Myocyte (in vitro differentiated cells): ENCODE results near the gene FAM83C. TPM values are rescaled to one million over a fixed set of nuclear protein-coding genes. Genes with fewer than 3 reads are reported as not detected.

Experiments
- DNase-seq: peaks from one replicate; pipeline ENCODE4 v3.0.0-alpha.2; 2012; ENCODE audit warnings: low read depth
- total RNA-seq: library from RNA; depleted of rRNA; stranded (reverse); fragments of >200 nt; gene quantifications from 2 replicates; pipeline ENCODE4 v1.2.3, GENCODE V29; 2014

Gene FAM83C
- total RNA-seq, 1 donor from 2014 or later, result not detected

GRCh38 chr20:35284267-35284991, 7.8 kb downstream of the FAM83C start, which contains the start of gene EIF6:
Gene EIF6, minus strand, starts transcription at chr20:35284772. Its CDS starts 285 bp downstream, at chr20:35284487.
- peak; percentile 93 for DNase-seq

- peak; percentile 40 for DNase-seq
Observed at GRCh38 chr20:35283441-35284266, 8.6 kb downstream of the FAM83C start.

GRCh38 chr20:35281506-35282101, 10.6 kb downstream of the FAM83C start:
- no peak for DNase-seq

- no peak for DNase-seq
Observed at GRCh38 chr20:35280523-35280922, 11.7 kb downstream of the FAM83C start.

GRCh38 chr20:35279533-35280174, 12.6 kb downstream of the FAM83C start:
- no peak for DNase-seq

GRCh38 chr20:35279040-35279439, 13.2 kb downstream of the FAM83C start:
- no peak for DNase-seq

- DNase-seq, result peak; percentile 93
Observed at GRCh38 chr20:35277531-35278395, 14.5 kb downstream of the FAM83C start, which contains the start of gene MMP24OS. Gene MMP24OS, minus strand, starts transcription at chr20:35278122. Its CDS starts 193 bp downstream, at chr20:35277929.

- no peak for DNase-seq
Observed at GRCh38 chr20:35277127-35277526, 15.1 kb downstream of the FAM83C start.

- DNase-seq, result no peak
Observed at GRCh38 chr20:35276408-35276807, 15.8 kb downstream of the FAM83C start.

- DNase-seq, result no peak
Observed at GRCh38 chr20:35275741-35276251, 16.4 kb downstream of the FAM83C start.

GRCh38 chr20:35274172-35275092, 17.8 kb downstream of the FAM83C start:
- peak; percentile 60 for DNase-seq

GRCh38 chr20:35273449-35274171, 18.6 kb downstream of the FAM83C start:
- peak; percentile 54 for DNase-seq

GRCh38 chr20:35271904-35272303, 20.3 kb downstream of the FAM83C start:
- no peak for DNase-seq

- peak; percentile 30 for DNase-seq
Observed at GRCh38 chr20:35271073-35271882, 20.9 kb downstream of the FAM83C start.

- DNase-seq, result no peak
Observed at GRCh38 chr20:35270021-35270902, 22.0 kb downstream of the FAM83C start.

GRCh38 chr20:35269055-35269781, 23.0 kb downstream of the FAM83C start:
- DNase-seq, result peak; percentile 58
